ENCODE measurements around the gene ZNF529. TPM values are rescaled to one million over a fixed set of nuclear protein-coding genes. Genes with fewer than 3 reads are reported as not detected.

ZNF529 gene
- polyA plus RNA-seq, 2 donors, result 1.9 to 2.4 TPM

DNA sequence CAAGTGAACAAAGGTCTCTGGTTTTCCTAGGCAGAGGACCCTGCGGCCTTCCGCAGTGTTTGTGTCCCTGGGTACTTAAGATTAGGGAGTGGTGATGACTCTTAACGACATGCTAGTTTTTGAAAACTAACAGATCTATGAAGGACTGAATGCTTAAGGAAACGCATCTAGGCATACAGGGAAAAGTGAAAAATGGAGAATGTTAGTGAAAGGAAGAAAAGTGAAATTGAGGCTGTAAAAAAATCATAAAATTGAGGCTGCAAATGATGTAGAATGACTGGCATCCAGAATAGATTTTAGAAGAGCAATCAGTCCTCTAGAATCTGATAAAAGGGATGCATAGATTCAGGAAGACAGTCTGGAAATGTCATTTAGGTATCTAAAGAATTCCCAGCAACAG is 48.5 kb downstream of the ZNF529 start:
- peaks cover 2 to 3% of the 10 kb centered on the region in 2 donors for H3K36me3 ChIP-seq (ENCODE audit: control insufficient read depth in 2 of 2, insufficient read depth in 2 of 2, low read length in 1 of 2)
- no peak overlapping the region for H3K27ac ChIP-seq (ENCODE audit: low read depth in 2 of 2, low read length in 1 of 2)
- no peaks in the 10 kb centered on the region for H3K27me3 ChIP-seq (ENCODE audit: control insufficient read depth in 1 of 2, insufficient read depth in 2 of 2, low read length in 2 of 2)
- no peak overlapping the region for H3K4me3 ChIP-seq (ENCODE audit: low read depth in 1 of 2, low read length in 2 of 2)
- peaks cover 0 to 6% of the 10 kb centered on the region in 2 donors for H3K9me3 ChIP-seq (ENCODE audit: control insufficient read depth in 2 of 2, insufficient read depth in 1 of 2, low read depth in 1 of 2, low read length in 1 of 2)
- peaks cover 2 to 5% of the 10 kb centered on the region in 2 donors for H3K4me1 ChIP-seq (ENCODE audit: control insufficient read depth in 2 of 2, insufficient read depth in 2 of 2, low read length in 1 of 2)
- 97 to 98% methylated on average over 4 of the region's 4 CpGs for WGBS, 2 donors

GRCh38 chr19:36514012-36514612 is 59.0 kb downstream of the ZNF529 start:
- Histone ChIP-seq H3K4me3 (ENCODE audit: low read depth in 1 of 2, low read length in 2 of 2) (no peak overlapping the region), H3K4me1 (ENCODE audit: control insufficient read depth in 2 of 2, insufficient read depth in 2 of 2, low read length in 1 of 2) (no peaks in the 10 kb centered on the region), H3K36me3 (ENCODE audit: control insufficient read depth in 2 of 2, insufficient read depth in 2 of 2, low read length in 1 of 2) (peaks cover 9 to 10% of the 10 kb centered on the region in 2 donors), H3K27me3 (ENCODE audit: control insufficient read depth in 1 of 2, insufficient read depth in 2 of 2, low read length in 2 of 2) (no peaks in the 10 kb centered on the region), H3K9me3 (ENCODE audit: control insufficient read depth in 2 of 2, insufficient read depth in 1 of 2, low read depth in 1 of 2, low read length in 1 of 2) (peaks cover 3 to 19% of the 10 kb centered on the region in 2 donors), H3K27ac (ENCODE audit: low read depth in 2 of 2, low read length in 1 of 2) (no peak overlapping the region)
- WGBS, 2 donors, result 94 to 98% methylated on average over 2 of the region's 2 CpGs

- H3K36me3 ChIP-seq (ENCODE audit: control insufficient read depth in 2 of 2, insufficient read depth in 2 of 2, low read length in 1 of 2), result no peaks in the 10 kb centered on the region
- peaks cover 6 to 12% of the 10 kb centered on the region in 2 donors for H3K9me3 ChIP-seq (ENCODE audit: control insufficient read depth in 2 of 2, insufficient read depth in 1 of 2, low read depth in 1 of 2, low read length in 1 of 2)
- no peaks in the 10 kb centered on the region for H3K27me3 ChIP-seq (ENCODE audit: control insufficient read depth in 1 of 2, insufficient read depth in 2 of 2, low read length in 2 of 2)
- 80 to 90% methylated on average over 3 of the region's 3 CpGs for WGBS, 2 donors
- H3K4me3 ChIP-seq (ENCODE audit: low read depth in 1 of 2, low read length in 2 of 2), result no peak overlapping the region
- H3K4me1 ChIP-seq (ENCODE audit: control insufficient read depth in 2 of 2, insufficient read depth in 2 of 2, low read length in 1 of 2), result no peaks in the 10 kb centered on the region
- H3K27ac ChIP-seq (ENCODE audit: low read depth in 2 of 2, low read length in 1 of 2), result no peak overlapping the region
These were observed 64.8 kb downstream of the ZNF529 start for GRCh38 chr19:36508325-36508724.

DNA sequence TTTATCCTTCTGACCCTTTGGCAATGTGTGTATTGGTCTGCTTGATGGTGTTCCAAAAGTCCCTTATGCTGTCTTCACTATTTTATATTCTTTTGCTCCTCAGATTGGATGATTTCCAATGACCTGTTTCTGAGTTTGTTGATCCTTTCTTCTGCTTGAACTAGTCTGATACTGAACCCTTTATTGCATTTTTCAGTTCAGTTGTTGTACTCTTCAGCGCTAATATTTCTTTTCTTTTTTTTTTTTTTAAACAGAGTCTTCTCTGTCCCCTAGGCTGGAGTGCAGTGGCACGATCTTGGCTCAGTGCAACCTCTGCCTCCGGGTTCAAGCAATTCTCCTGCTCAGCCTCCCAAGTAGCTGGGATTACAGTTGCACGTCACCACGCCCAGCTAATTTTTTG is 71.1 kb downstream of the ZNF529 start:
- Histone ChIP-seq H3K27me3 (ENCODE audit: control insufficient read depth in 1 of 2, insufficient read depth in 2 of 2, low read length in 2 of 2) (no peaks in the 10 kb centered on the region), H3K27ac (ENCODE audit: low read depth in 2 of 2, low read length in 1 of 2) (no peak overlapping the region), H3K4me1 (ENCODE audit: control insufficient read depth in 2 of 2, insufficient read depth in 2 of 2, low read length in 1 of 2) (no peaks in the 10 kb centered on the region), H3K4me3 (ENCODE audit: low read depth in 1 of 2, low read length in 2 of 2) (no peak overlapping the region), H3K9me3 (ENCODE audit: control insufficient read depth in 2 of 2, insufficient read depth in 1 of 2, low read depth in 1 of 2, low read length in 1 of 2) (peaks cover 14 to 28% of the 10 kb centered on the region in 2 donors), H3K36me3 (ENCODE audit: control insufficient read depth in 2 of 2, insufficient read depth in 2 of 2, low read length in 1 of 2) (no peaks in the 10 kb centered on the region)
- WGBS, 2 donors, result 87 to 92% methylated on average over 5 of the region's 5 CpGs

GRCh38 chr19:36497001-36497400 is 76.1 kb downstream of the ZNF529 start:
- Histone ChIP-seq H3K27ac (ENCODE audit: low read depth in 2 of 2, low read length in 1 of 2) (no peak overlapping the region), H3K4me1 (ENCODE audit: control insufficient read depth in 2 of 2, insufficient read depth in 2 of 2, low read length in 1 of 2) (no peaks in the 10 kb centered on the region), H3K36me3 (ENCODE audit: control insufficient read depth in 2 of 2, insufficient read depth in 2 of 2, low read length in 1 of 2) (no peaks in the 10 kb centered on the region), H3K9me3 (ENCODE audit: control insufficient read depth in 2 of 2, insufficient read depth in 1 of 2, low read depth in 1 of 2, low read length in 1 of 2) (peaks cover 7 to 15% of the 10 kb centered on the region in 2 donors), H3K27me3 (ENCODE audit: control insufficient read depth in 1 of 2, insufficient read depth in 2 of 2, low read length in 2 of 2) (no peaks in the 10 kb centered on the region), H3K4me3 (ENCODE audit: low read depth in 1 of 2, low read length in 2 of 2) (no peak overlapping the region)
- WGBS, 2 donors, result 87 to 90% methylated on average over 17 of the region's 17 CpGs

Other genes with a start within 250 kb of the ZNF529 start
- 1 to 10 TPM in 1 of 2 donors, under 1 TPM in 1; 0.71 to 1.6 TPM for gene ZFP14, start 194.1 kb downstream of the ZNF529 start, polyA plus RNA-seq
- gene ZFP82, start 154.6 kb downstream of the ZNF529 start, polyA plus RNA-seq, result under 1 TPM; 0.43 to 0.73 TPM
- 1 to 10 TPM; 2.2 to 4.2 TPM for gene ZNF566, start 83.7 kb downstream of the ZNF529 start, polyA plus RNA-seq
- gene ZNF260, start 45.0 kb downstream of the ZNF529 start, polyA plus RNA-seq, result 1 to 10 TPM; 2.7 to 2.8 TPM
- under 1 TPM; 0.53 to 0.71 TPM for gene ZNF382, start 32.0 kb upstream of the ZNF529 start, polyA plus RNA-seq
- 1 to 10 TPM; 2.3 to 3.3 TPM for gene ZNF461, start 93.5 kb upstream of the ZNF529 start, polyA plus RNA-seq
- 1 to 10 TPM; 1.6 to 2.1 TPM for gene ZNF567, start 114.3 kb upstream of the ZNF529 start, polyA plus RNA-seq
- gene ZNF850, start 199.5 kb upstream of the ZNF529 start, polyA plus RNA-seq, result under 1 TPM; 0.13 to 0.55 TPM